HFF-Myc (cell line): ENCODE results near the gene SYNE1.
"Not testable (repeated sequence)": the region's sequence is repeated elsewhere in the genome, so short reads cannot be mapped to it uniquely, and the experiment has no call there.

Experiments
- DNase-seq: peaks from one replicate; pipeline ENCODE4 v3.0.0-alpha.2; 2011; ENCODE audit warnings: low read depth; ENCODE audit errors: extremely low read depth
- H3K4me3 ChIP-seq: replicated peaks from 2 replicates; pipeline ENCODE4 v1.5.1; 2011; ENCODE audit warnings: low read depth, mild to moderate bottlenecking, control low read depth, low read length
- TF ChIP-seq, protein P1 (sequence below): IDR thresholded peaks from 2 replicates; pipeline ENCODE4 v1.5.1; 2012; ENCODE audit warnings: mild to moderate bottlenecking, low read depth, low read length, control low read depth; ENCODE audit errors: missing control alignments

The SYNE1 gene

DNA sequence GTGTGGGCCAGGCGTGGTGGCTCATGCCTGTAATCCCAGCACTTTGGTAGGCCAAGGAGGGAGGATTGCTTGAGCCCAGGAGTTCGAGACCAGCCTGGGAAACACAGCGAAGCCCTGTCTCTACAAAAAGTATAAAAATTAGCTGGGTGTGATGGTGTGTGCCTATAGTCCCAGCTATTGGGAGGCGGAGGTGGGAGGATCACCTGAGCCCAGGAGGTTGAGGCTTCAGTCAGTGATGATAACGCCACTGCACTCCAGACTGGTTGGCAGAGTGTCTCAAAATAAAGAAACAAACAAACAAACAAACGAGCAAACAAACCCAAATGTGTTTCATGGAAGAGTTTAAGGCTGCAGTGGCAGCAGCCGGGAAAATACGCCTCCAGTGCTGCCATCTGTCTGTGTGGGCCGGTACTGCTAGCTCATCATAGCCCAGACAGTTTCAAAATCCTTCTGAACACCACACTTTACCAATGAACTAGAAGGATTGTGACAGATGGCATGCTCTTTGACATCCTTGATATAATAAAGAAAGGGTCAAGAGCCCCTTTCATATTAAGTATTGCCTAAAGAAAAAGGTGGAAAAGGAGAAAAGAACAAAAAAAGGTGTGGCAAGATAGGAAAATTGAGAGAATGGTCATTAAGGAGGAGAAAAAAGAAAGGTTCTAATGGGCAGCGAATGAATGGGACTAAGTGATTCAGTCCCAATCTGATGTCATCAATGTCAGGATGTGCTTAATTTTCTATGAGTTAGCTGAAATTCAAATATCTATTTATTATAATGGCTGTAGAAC lies 298.6 kb downstream of the SYNE1 start:
- no peak for DNase-seq
- no peak overlapping the region for H3K4me3 ChIP-seq
- TF ChIP-seq, protein P1, sequence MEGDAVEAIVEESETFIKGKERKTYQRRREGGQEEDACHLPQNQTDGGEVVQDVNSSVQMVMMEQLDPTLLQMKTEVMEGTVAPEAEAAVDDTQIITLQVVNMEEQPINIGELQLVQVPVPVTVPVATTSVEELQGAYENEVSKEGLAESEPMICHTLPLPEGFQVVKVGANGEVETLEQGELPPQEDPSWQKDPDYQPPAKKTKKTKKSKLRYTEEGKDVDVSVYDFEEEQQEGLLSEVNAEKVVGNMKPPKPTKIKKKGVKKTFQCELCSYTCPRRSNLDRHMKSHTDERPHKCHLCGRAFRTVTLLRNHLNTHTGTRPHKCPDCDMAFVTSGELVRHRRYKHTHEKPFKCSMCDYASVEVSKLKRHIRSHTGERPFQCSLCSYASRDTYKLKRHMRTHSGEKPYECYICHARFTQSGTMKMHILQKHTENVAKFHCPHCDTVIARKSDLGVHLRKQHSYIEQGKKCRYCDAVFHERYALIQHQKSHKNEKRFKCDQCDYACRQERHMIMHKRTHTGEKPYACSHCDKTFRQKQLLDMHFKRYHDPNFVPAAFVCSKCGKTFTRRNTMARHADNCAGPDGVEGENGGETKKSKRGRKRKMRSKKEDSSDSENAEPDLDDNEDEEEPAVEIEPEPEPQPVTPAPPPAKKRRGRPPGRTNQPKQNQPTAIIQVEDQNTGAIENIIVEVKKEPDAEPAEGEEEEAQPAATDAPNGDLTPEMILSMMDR, result peak; percentile 93

DNA sequence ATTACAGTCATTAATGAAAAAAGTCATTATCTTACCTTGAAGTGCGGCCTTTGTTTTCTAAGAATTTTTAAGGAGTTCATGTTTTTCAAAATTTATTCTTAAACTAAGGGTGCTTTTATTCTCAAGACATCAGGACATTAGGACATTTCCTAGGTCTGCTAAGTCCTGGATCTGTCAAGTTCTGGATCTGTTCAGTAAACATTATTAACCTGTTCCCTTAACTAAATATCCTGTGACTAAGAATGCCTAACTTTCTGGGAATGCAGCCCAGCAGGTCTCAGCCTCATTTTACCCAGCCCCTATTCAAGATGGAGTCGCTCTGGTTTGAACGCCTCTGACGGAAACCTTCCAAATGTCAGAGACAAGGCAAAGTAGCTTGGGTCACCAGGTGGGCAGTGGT lies 302.6 kb downstream of the SYNE1 start:
- TF ChIP-seq, protein P1, result no peak
- no peak overlapping the region for H3K4me3 ChIP-seq
- DNase-seq, result no peak

DNA sequence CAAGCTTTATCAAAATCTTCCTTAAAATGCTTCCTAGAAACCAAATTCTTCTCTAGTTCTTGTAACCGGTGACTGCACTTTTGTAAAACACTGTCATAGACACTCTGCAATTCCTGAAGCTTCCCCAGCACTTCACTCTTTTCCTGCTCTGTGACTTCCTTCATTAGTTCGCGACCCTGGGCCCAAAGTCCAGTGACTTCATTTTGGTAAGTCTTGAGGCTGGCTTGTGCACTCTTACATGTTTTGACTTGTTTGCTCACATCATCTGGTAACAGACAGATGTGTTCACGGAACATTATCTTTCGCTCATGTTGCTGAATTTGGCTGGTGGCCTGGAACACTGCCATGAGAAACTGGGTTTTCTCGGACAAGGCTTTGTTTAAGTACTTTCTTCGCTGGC lies 306.2 kb downstream of the SYNE1 start:
- no peak for DNase-seq
- TF ChIP-seq, protein P1, result no peak
- H3K4me3 ChIP-seq, result no peak overlapping the region

DNA sequence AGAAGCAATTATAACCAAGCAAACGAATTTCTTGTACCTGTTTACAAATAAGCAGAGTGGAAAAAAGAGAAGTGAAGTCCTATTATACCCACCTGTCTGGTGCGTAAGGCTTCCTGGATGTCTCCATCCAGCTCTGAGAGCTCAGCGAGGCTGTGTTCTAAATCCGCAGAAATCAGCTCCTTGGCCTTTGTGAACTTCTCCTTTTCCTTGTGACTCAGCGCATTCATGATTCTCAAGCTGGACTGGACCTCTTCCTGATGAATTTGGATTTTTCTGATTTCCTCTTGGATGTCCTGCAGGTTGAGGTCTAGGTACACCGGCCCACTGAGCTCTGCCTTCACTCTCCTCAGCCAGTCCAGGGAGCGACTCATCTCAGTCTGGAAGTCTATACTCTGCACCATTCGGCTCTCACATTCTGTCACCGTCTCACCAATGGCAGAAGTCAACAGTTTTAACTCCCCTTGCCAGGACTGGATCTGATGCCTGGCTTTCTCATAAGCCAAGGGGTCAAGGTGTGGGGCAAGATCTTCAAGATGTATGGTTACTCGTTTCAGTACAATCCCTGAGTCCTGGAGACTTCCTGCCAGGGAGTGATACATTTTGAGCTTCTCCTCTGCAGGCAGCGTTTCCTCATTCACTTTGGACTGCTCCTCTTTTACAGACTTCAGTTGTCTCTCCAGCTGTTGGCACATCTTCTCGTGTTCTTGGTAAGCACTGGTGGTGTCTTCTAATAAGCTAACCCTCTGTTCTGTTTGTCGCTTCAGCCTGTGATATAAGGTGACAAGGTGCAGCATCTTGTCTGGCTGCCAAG lies 307.3 kb downstream of the SYNE1 start:
- TF ChIP-seq, protein P1, result no peak
- no peak for DNase-seq

DNA sequence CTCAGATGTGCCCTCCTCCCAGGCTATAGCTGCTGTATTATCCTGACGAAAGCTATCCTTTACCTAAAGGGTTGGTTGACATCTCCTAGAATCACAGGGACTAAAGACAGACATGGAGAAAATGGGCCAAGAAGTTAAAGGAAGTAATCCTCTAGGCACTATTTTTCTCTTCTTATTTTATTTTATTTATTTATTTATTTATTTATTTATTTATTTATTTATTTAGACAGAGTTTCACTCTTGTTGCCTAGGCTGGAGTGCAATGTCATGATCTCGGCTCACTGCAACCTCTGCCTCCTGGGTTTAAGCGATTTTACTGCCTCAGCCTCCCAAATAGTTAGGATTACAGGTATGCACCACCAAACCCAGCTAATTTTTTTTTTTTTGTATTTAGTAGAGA lies 309.0 kb downstream of the SYNE1 start:
- H3K4me3 ChIP-seq, DNase-seq: not testable (repeated sequence)

More for the DNA sequence above, 307.3 kb downstream of the SYNE1 start:
- no peak overlapping the region for H3K4me3 ChIP-seq

DNA sequence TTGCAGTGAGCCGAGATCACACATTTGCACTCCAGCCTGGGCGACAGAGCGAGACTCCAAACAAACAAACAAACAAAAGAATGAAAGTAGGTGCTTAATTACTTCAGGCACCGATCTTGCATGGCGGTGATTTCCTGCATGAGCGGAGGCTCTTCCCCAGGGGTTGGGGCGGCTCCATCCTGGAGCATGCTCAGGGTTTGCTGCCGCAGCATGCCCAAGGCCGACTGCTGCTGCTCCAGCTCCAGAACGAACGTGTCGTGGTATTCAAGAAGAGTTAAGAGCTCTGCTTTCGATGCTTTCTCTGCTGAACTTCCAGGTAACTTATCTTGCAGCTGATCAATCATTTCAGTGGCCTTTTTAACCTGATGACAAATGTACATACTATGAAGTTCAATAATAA lies 313.8 kb downstream of the SYNE1 start:
- no peak for DNase-seq
- TF ChIP-seq, protein P1, result no peak
- no peak overlapping the region for H3K4me3 ChIP-seq

DNA sequence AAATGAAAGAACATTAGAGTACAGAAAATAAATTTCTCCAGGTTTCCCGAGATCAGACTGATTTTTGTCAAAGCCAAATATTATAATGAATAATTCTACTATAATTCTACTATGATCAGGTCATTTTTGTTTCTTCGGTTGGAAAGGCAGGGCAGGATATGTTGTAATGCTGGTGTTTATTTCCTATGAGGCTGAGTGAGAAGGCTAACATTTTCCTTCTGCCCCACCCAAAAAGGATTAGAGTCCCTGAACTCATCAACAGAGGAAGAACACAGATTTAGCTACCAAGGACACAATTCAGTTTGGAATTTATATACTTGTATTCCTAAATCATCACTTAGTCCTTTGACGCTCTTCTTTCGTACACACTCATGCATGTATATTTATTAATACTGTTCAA lies 318.9 kb downstream of the SYNE1 start:
- H3K4me3 ChIP-seq, result no peak overlapping the region
- no peak for DNase-seq
- TF ChIP-seq, protein P1, result no peak
